Tibial artery (tissue), 4 donors: ENCODE measurements around the gene GRIN2A.

Experiments
- DNase-seq, 2 donors: peaks; one replicate each; pipeline ENCODE4 v3.0.0-alpha.2; 2019
- H3K27ac ChIP-seq, 2 donors: fragments of 200-600 bp; sonication (generic) in 1 of 2; 1 replicate in 1 of 2; 2 replicates in 1 of 2; pipeline ENCODE4 v1.5.1; 2018 to 2019; ENCODE audit warnings: mild to moderate bottlenecking in 1 of 2
- H3K27me3 ChIP-seq, 2 donors: fragments of 200-600 bp; sonication (generic) in 1 of 2; one replicate each; pipeline versions ENCODE4 v1.5.1 to v1.6.0; 2016 to 2019
- H3K36me3 ChIP-seq, 3 donors: fragments of 200-600 bp; sonication (generic) in 2 of 3; one replicate each; pipeline ENCODE4 v1.5.1; 2016 to 2019; ENCODE audit warnings: mild to moderate bottlenecking in 2 of 3
- H3K4me1 ChIP-seq, 4 donors: fragments of 200-600 bp; sonication (generic) in 2 of 4; 1 replicate in 3 of 4; 2 replicates in 1 of 4; pipeline ENCODE4 v1.5.1; 2016 to 2019
- H3K4me3 ChIP-seq, 2 donors: fragments of 200-600 bp; sonication (generic) in 1 of 2; 1 replicate in 1 of 2; 2 replicates in 1 of 2; pipeline ENCODE4 v1.5.1; 2018 to 2019; ENCODE audit warnings: mild to moderate bottlenecking in 2 of 2
- H3K9me3 ChIP-seq, 3 donors: fragments of 200-600 bp; sonication (generic) in 1 of 3; one replicate each; pipeline ENCODE4 v1.5.1; 2016 to 2019
- CTCF ChIP-seq, 2 experiments: fragments of 200-600 bp in 1 of 2; fragments of 450-650 bp in 1 of 2; IDR thresholded peaks; one replicate each; pipeline ENCODE4 v1.5.1; 2017 to 2019; ENCODE audit warnings: antibody characterized with exemption in 2 of 2, mild to moderate bottlenecking in 1 of 2, moderate library complexity in 1 of 2
- intact Hi-C: fragments of 100-400 bp; cut with DNase I; formaldehyde crosslinking; loops from one replicate; pipeline ENCODE4 v1.15.0; 2023; ENCODE audit warnings: low total_unique reads

The GRIN2A gene

GRCh38 chr16:10067406-10067805, 114.8 kb downstream of the GRIN2A start:
- intact Hi-C loops, result no loop called here
- no peak for DNase-seq
- Histone ChIP-seq H3K4me3 (no peak overlapping the region), H3K4me1 (no peaks in the 10 kb centered on the region), H3K27me3 (no peaks in the 10 kb centered on the region), H3K9me3 (no peaks in the 10 kb centered on the region), H3K27ac (no peak overlapping the region), H3K36me3 (no peaks in the 10 kb centered on the region)
- no peak for TF ChIP-seq CTCF (IDR thresholded peaks at IDR 0.05)

- no peaks in the 10 kb centered on the region for H3K27me3 ChIP-seq
- H3K36me3 ChIP-seq, result no peaks in the 10 kb centered on the region
- H3K27ac ChIP-seq, result no peak overlapping the region
- H3K4me3 ChIP-seq, result no peak overlapping the region
- no peaks in the 10 kb centered on the region for H3K4me1 ChIP-seq
- intact Hi-C loops, result no loop called here
- no peak for DNase-seq
- no peaks in the 10 kb centered on the region for H3K9me3 ChIP-seq
- no peak for TF ChIP-seq CTCF (IDR thresholded peaks at IDR 0.05)
Measured at GRCh38 chr16:10065019-10065418, 117.2 kb downstream of the GRIN2A start.

DNA sequence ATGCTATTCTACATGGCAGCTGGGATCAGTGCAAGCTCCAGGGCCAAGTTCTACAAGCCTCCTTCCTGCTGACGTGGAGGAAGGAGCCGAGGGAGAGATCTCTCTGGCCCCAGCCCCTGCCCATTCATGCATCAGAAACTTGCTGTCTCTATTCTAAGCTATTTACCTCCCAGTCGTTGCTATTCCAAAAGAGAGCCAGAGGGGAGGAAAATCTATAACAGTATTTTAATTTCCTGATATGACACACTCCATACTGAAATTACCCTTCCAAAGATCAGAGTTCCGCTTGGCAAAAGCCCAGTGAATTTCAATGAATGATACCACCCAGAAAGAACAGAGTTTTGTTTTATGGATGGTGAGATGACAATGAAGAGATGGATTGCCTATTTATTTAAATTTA, 133.4 kb downstream of the GRIN2A start:
- Histone ChIP-seq H3K36me3 (no peaks in the 10 kb centered on the region), H3K4me1 (peaks cover 0 to 5% (median 2%) of the 10 kb centered on the region in 4 donors), H3K9me3 (no peaks in the 10 kb centered on the region), H3K27me3 (no peaks in the 10 kb centered on the region), H3K4me3 (no peak overlapping the region), H3K27ac (no peak overlapping the region)
- intact Hi-C loops, result no loop called here
- DNase-seq, result no peak
- no peak for TF ChIP-seq CTCF (IDR thresholded peaks at IDR 0.05)

DNA sequence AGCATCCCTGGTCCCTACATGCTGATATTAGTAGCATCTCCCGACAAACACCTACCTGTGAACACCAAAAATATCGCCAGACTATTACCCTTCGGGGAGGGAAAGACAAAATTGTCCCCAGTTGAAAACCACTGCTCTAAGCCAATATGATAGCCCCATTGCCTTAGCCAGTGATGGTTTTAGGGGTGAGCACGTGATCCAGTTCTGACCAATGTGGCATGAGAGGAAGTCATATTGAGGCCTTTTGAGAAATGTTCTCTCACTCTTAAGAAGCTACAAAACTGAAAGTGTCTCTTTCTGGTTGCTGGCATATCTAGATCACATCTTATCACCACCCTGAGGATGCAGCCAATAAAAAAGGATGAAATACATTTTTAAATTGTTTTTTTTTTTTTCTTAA, 136.3 kb downstream of the GRIN2A start:
- Histone ChIP-seq H3K27me3 (no peaks in the 10 kb centered on the region), H3K9me3 (no peaks in the 10 kb centered on the region), H3K4me3 (no peak overlapping the region), H3K27ac (no peak overlapping the region), H3K4me1 (peaks cover 0 to 5% (median 2%) of the 10 kb centered on the region in 4 donors), H3K36me3 (no peaks in the 10 kb centered on the region)
- intact Hi-C loops, result no loop called here
- DNase-seq, result no peak
- TF ChIP-seq CTCF (IDR thresholded peaks at IDR 0.05), result no peak

DNA sequence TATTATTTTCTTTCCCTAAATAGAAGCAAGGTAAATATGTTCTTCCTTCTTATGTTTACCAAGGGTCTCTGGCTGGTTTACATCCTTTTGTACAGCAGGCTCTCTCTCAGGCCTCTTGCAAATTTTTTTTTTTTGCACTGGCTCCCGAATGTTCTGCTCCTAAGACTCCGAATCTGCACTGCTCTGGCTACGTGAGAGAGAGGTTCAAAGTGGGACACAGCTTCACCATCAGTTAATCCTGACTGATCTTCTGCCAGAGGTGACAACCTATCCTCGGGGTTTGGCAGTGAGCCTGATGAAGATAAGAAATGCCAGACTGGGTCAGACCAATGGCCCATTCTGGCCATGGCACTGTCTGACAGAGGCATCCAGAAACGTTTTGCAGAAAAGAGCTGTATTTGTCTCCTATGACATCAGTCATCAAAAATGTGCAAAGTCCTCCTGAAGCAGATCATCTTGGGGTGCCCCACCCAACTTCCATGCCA, 136.9 kb downstream of the GRIN2A start:
- H3K4me3 ChIP-seq, result no peak overlapping the region
- DNase-seq, result no peak
- H3K27ac ChIP-seq, result no peak overlapping the region
- H3K9me3 ChIP-seq, result no peaks in the 10 kb centered on the region
- TF ChIP-seq CTCF (IDR thresholded peaks at IDR 0.05), result no peak
- peaks cover 0 to 5% (median 2%) of the 10 kb centered on the region in 4 donors for H3K4me1 ChIP-seq
- no peaks in the 10 kb centered on the region for H3K36me3 ChIP-seq
- H3K27me3 ChIP-seq, result no peaks in the 10 kb centered on the region
- intact Hi-C loops, result no loop called here
